GM18526 (cell line): Measurements from ENCODE around the gene CPNE1.

Experiments used
- POLR2A ChIP-seq: IDR thresholded peaks from 3 replicates; pipeline ENCODE4 v1.6.1; 2011; ENCODE audit not compliant: insufficient read length; ENCODE audit errors: extremely low read depth

Gene CPNE1

GRCh38 chr20:35662551-35662950, 2.1 kb downstream of the CPNE1 start:
- TF ChIP-seq POLR2A = no peak

GRCh38 chr20:35661908-35662307, 2.8 kb downstream of the CPNE1 start:
- TF ChIP-seq POLR2A = no peak

GRCh38 chr20:35661053-35661452, 3.6 kb downstream of the CPNE1 start:
- TF ChIP-seq POLR2A = no peak

- TF ChIP-seq POLR2A = no peak
These were observed 4.4 kb downstream of the CPNE1 start for GRCh38 chr20:35660122-35660937.

- TF ChIP-seq POLR2A = no peak
These were observed 7.4 kb downstream of the CPNE1 start for GRCh38 chr20:35657271-35657670.

GRCh38 chr20:35654415-35654814, 10.3 kb downstream of the CPNE1 start:
- no peak for TF ChIP-seq POLR2A

GRCh38 chr20:35653893-35654292, 10.8 kb downstream of the CPNE1 start:
- TF ChIP-seq POLR2A = no peak

GRCh38 chr20:35653430-35653734, 11.3 kb downstream of the CPNE1 start:
- no peak for TF ChIP-seq POLR2A

GRCh38 chr20:35652641-35653429, 11.9 kb downstream of the CPNE1 start:
- no peak for TF ChIP-seq POLR2A

- TF ChIP-seq POLR2A = no peak
These were observed 12.7 kb downstream of the CPNE1 start for GRCh38 chr20:35651958-35652357.

GRCh38 chr20:35650632-35651031, 14.1 kb downstream of the CPNE1 start:
- TF ChIP-seq POLR2A = no peak

- TF ChIP-seq POLR2A = no peak
These were observed 15.9 kb downstream of the CPNE1 start for GRCh38 chr20:35648836-35649235.

- no peak for TF ChIP-seq POLR2A
These were observed 19.9 kb downstream of the CPNE1 start for GRCh38 chr20:35644806-35645205.

- no peak for TF ChIP-seq POLR2A
These were observed 21.7 kb downstream of the CPNE1 start for GRCh38 chr20:35643045-35643444.

- TF ChIP-seq POLR2A = no peak
These were observed 23.0 kb downstream of the CPNE1 start for GRCh38 chr20:35641743-35642142.

- no peak for TF ChIP-seq POLR2A
These were observed 24.0 kb downstream of the CPNE1 start for GRCh38 chr20:35640724-35641123.

GRCh38 chr20:35638751-35639150, 25.9 kb downstream of the CPNE1 start:
- no peak for TF ChIP-seq POLR2A

GRCh38 chr20:35637276-35637675, 27.4 kb downstream of the CPNE1 start:
- no peak for TF ChIP-seq POLR2A
